Measurements from ENCODE around the gene TIPARP.

- no peak for TF ChIP-seq CTCF (IDR thresholded peaks at IDR 0.05)
- TF ChIP-seq POLR2AphosphoS5 (IDR thresholded peaks at IDR 0.05) = no peak
These were observed 46.4 kb downstream of the TIPARP start for GRCh38 chr3:156720826-156721225.
